Fibroblast of mammary gland (primary cell): Measurements from ENCODE around the gene YBX2.

Source experiments
- DNase-seq: peaks from one replicate; pipeline ENCODE4 v3.0.0-alpha.2; 2010; ENCODE audit warnings: low read depth
- H3K4me3 ChIP-seq: 2 replicates; pipeline ENCODE4 v1.5.1; 2011; ENCODE audit warnings: low read depth, mild to moderate bottlenecking, low read length, moderate library complexity; ENCODE audit not compliant: control insufficient read depth
- CTCF ChIP-seq: conservative IDR thresholded peaks from 2 replicates; pipeline ENCODE4 v1.5.1; 2011; ENCODE audit warnings: low read depth, low read length, inconsistent platforms; ENCODE audit not compliant: control insufficient read depth, insufficient read depth

The YBX2 gene

DNA sequence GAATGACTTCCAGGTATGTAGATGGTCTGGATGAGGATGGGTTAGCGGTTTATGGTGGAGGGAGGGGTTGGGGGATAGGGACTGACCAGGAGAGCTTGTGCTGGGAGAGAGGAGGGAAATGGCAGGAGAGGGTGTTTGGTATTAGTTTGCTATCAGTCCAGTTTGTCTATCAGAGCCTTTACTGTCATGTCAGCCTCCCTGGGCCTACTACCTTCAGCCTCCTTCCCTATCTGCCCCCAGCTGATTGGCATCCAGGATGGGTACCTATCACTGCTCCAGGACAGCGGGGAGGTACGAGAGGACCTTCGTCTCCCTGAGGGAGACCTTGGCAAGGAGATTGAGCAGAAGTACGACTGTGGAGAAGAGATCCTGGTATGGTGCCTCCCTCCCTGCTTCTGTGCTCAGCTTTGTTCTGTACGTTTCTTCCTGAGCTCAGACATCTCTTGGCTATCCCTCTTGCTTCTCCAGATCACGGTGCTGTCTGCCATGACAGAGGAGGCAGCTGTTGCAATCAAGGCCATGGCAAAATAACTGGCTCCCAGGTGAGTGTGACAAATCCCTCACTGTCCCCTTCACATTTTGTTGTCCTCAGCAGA, 16.8 kb upstream of the YBX2 start:
- H3K4me3 ChIP-seq: no peak overlapping the region
- TF ChIP-seq CTCF: no peak
- DNase-seq: no peak

GRCh38 chr17:7309628-7310027, 15.2 kb upstream of the YBX2 start:
- peak overlapping the region; percentile 100 for H3K4me3 ChIP-seq
- no peak for TF ChIP-seq CTCF
- DNase-seq: no peak

DNA sequence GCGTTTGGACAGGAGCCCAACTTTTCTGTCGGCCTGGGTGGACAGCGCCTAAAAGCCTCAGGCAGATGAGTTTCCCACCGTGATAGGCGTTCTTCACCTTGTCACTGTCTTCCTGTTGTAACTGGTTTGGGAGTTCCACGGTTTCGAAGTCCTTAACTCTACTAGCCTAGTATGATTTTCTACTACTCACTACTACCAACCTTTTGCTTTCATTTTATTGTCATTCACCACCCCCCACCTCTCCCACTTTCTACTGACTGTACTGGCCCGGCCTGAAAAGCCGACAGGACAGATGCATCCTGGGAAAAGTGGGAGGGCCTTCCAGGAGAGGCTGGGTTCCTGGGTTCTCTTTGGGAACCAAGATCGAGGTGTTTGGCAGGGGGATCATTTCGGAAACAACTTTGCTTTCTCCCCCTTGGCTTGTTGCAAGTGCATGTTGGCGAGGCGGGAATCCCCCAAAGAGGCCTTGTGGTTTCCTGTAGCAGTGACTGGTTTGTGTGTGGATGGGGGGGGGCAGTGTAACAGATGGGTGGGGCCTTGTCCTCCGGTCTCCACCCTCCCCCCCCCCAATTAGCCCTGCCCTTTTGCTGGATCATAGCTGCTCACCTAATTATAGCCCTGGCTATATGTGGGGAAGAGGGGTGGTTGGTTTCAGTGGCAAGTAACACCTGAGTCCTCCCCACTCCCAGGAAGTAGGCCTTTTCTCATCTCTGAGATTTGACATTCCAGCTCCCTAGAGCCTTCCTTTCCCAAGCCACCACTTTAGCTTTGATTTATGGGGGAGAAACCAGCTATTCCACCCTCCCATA, 14.4 kb upstream of the YBX2 start:
- TF ChIP-seq CTCF: no peak
- peak; percentile 81 for DNase-seq
- H3K4me3 ChIP-seq: peak overlapping the region; percentile 100

- DNase-seq: peak; percentile 30
Observed at GRCh38 chr17:7307686-7308624, 13.5 kb upstream of the YBX2 start.

GRCh38 chr17:7306911-7307685, 12.7 kb upstream of the YBX2 start, which contains the start of gene EIF5A:
Gene EIF5A (plus strand): TSS chr17:7307628. CDS start chr17:7309636, 2,008 bp downstream.
- TF ChIP-seq CTCF: no peak
- H3K4me3 ChIP-seq: peak within 1 kb of the TSS; percentile 100
- DNase-seq: peak; percentile 100

More at GRCh38 chr17:7307686-7308624, 13.5 kb upstream of the YBX2 start:
- H3K4me3 ChIP-seq: peak overlapping the region; percentile 100
- TF ChIP-seq CTCF: no peak

DNA sequence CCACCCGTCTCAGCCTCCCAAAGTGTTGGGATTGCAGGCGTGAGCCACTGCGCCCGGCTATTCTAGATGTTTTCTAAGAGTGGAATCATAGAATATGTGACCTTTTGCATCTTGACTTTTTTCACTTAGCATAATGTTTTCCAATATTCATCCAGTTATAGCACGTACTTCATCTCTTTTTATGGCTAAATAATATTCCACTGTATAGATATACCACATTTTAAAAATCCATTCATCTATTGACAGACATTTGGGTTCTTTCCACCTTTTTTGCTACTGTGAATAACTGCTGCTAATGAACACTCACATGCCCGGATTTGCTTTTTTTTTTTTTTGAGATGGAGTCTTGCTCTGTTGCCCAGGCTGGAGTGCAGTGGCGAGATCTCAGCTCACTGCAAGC, 9.7 kb upstream of the YBX2 start:
- no peak overlapping the region for H3K4me3 ChIP-seq
- no peak for TF ChIP-seq CTCF
- DNase-seq: no peak
